WTC11 (cell line): ENCODE measurements around the gene PTGR2. TPM values are rescaled to one million over a fixed set of nuclear protein-coding genes. Genes with fewer than 3 reads are reported as not detected.
"Not testable (repeated sequence)": the region's sequence is repeated elsewhere in the genome, so short reads cannot be mapped to it uniquely, and the experiment has no call there.

Source experiments
- ATAC-seq: fragments of 200-7000 bp; cut with Tn5 transposase; 2 replicates; pipeline ENCODE4 v1.10.0; 2021; ENCODE audit warnings: mild to moderate bottlenecking, moderate library complexity
- CTCF ChIA-PET: fragments of 300-600 bp; sonication (Branson Sonifier 250); formaldehyde crosslinking; loops from one replicate; lab custom pipeline; 2021; ENCODE audit warnings: antibody characterized with exemption; lab: Charles Lee
- POLR2A ChIA-PET: fragments of 350-600 bp; sonication (Branson Sonifier 250); formaldehyde crosslinking; loops from one replicate; lab custom pipeline; 2021; ENCODE audit warnings: antibody characterized with exemption; lab: Charles Lee
- DNase-seq: peaks from one replicate; pipeline ENCODE4 v3.0.0; 2021; ENCODE audit warnings: low spot score
- H3K27ac Mint-ChIP-seq: 2 replicates; pipeline ENCODE4 v1.8.0; 2021; ENCODE audit warnings: mixed read lengths
- H3K27me3 Mint-ChIP-seq: 2 replicates; pipeline ENCODE4 v1.8.0; 2021; ENCODE audit warnings: low read depth, mild to moderate bottlenecking, moderate library complexity, mixed read lengths
- H3K36me3 Mint-ChIP-seq: 2 replicates; pipeline ENCODE4 v1.8.0; 2021; ENCODE audit warnings: mixed read lengths
- H3K4me1 Mint-ChIP-seq: 2 replicates; pipeline ENCODE4 v1.8.0; 2022; ENCODE audit warnings: mixed read lengths
- H3K4me3 Mint-ChIP-seq: 2 replicates; pipeline ENCODE4 v1.8.0; 2021; ENCODE audit warnings: mild to moderate bottlenecking, moderate library complexity, mixed read lengths
- H3K9me3 Mint-ChIP-seq: 2 replicates; pipeline ENCODE4 v1.8.0; 2021; ENCODE audit warnings: mixed read lengths
- AR ChIP-seq: fragments of 250-450 bp; sonication (Bioruptor Pico); IDR thresholded peaks from 2 replicates; pipeline ENCODE4 v1.9.0; 2021; ENCODE audit warnings: mild to moderate bottlenecking
- CBFB ChIP-seq: sonication (generic); formaldehyde crosslinking; IDR thresholded peaks from 2 replicates; pipeline ENCODE4 v1.8.1; 2022; ENCODE audit warnings: mild to moderate bottlenecking, low read depth, missing genetic modification reagents
- CREB1 ChIP-seq: sonication (generic); formaldehyde crosslinking; IDR thresholded peaks from 2 replicates; pipeline ENCODE4 v1.8.0; 2023; ENCODE audit warnings: mild to moderate bottlenecking, missing genetic modification reagents
- CREM ChIP-seq: sonication (generic); formaldehyde crosslinking; IDR thresholded peaks from 2 replicates; pipeline ENCODE4 v1.8.1; 2022; ENCODE audit warnings: mild to moderate bottlenecking, missing genetic modification reagents, moderate library complexity
- E2F4 ChIP-seq: sonication (generic); formaldehyde crosslinking; IDR thresholded peaks from 2 replicates; pipeline ENCODE4 v1.8.1; 2022; ENCODE audit warnings: low read depth, mild to moderate bottlenecking, moderate library complexity, missing genetic modification reagents, borderline replicate concordance
- ESRRA ChIP-seq: sonication (generic); formaldehyde crosslinking; IDR thresholded peaks from 2 replicates; pipeline ENCODE4 v1.8.1; 2022; ENCODE audit warnings: mild to moderate bottlenecking, missing genetic modification reagents, borderline replicate concordance
- GTF2I ChIP-seq: fragments of 250-450 bp; sonication (Bioruptor Pico); conservative IDR thresholded peaks from 2 replicates; pipeline ENCODE4 v1.4.0; 2021; ENCODE audit warnings: mild to moderate bottlenecking
- HMGA2 ChIP-seq: fragments of 250-450 bp; sonication (Bioruptor Pico); IDR thresholded peaks from 2 replicates; pipeline ENCODE4 v1.4.0; 2021; ENCODE audit warnings: mild to moderate bottlenecking, moderate library complexity
- IRF2 ChIP-seq: sonication (generic); formaldehyde crosslinking; IDR thresholded peaks from 2 replicates; pipeline ENCODE4 v1.8.0; 2022; ENCODE audit warnings: low read depth, missing genetic modification reagents, borderline replicate concordance
- TEAD1 ChIP-seq: sonication (generic); formaldehyde crosslinking; IDR thresholded peaks from 2 replicates; pipeline ENCODE4 v1.8.0; 2022; ENCODE audit warnings: mild to moderate bottlenecking, missing genetic modification reagents
- ZNF121 ChIP-seq: sonication (generic); formaldehyde crosslinking; IDR thresholded peaks from 2 replicates; pipeline ENCODE4 v1.8.0; 2023; ENCODE audit warnings: missing genetic modification reagents
- ZNF138 ChIP-seq: sonication (generic); formaldehyde crosslinking; conservative IDR thresholded peaks from 2 replicates; pipeline ENCODE4 v1.8.1; 2022; ENCODE audit warnings: mild to moderate bottlenecking, moderate library complexity, missing genetic modification reagents
- ZNF232 ChIP-seq: sonication (generic); formaldehyde crosslinking; IDR thresholded peaks from 2 replicates; pipeline ENCODE4 v1.8.0; 2022; ENCODE audit warnings: mild to moderate bottlenecking, missing genetic modification reagents
- ZNF263 ChIP-seq: sonication (generic); formaldehyde crosslinking; IDR thresholded peaks from 2 replicates; pipeline ENCODE4 v1.8.1; 2022; ENCODE audit warnings: low read depth, mild to moderate bottlenecking, moderate library complexity, missing genetic modification reagents
- ZNF416 ChIP-seq: fragments of 250-450 bp; sonication (Bioruptor Pico); IDR thresholded peaks from 2 replicates; pipeline ENCODE4 v1.9.0; 2021; ENCODE audit warnings: mild to moderate bottlenecking, inconsistent platforms
- ZNF512 ChIP-seq: sonication (generic); formaldehyde crosslinking; IDR thresholded peaks from 2 replicates; pipeline ENCODE4 v1.8.1; 2022; ENCODE audit warnings: missing genetic modification reagents, borderline replicate concordance
- total RNA-seq: library from RNA; stranded (reverse); gene quantifications from 3 replicates; pipeline ENCODE4 v1.2.3, GENCODE V29; 2021
- TF ChIP-seq, protein P1 (sequence below): sonication (generic); formaldehyde crosslinking; IDR thresholded peaks from 2 replicates; pipeline ENCODE4 v1.8.1; 2023; ENCODE audit warnings: mild to moderate bottlenecking, missing genetic modification reagents, borderline replicate concordance
- TF ChIP-seq, protein P2 (sequence below): sonication (generic); formaldehyde crosslinking; IDR thresholded peaks from 2 replicates; pipeline ENCODE4 v1.8.1; 2022; ENCODE audit warnings: low read depth, missing genetic modification reagents, borderline replicate concordance

The PTGR2 gene
- total RNA-seq, 1 experiment from 2014 or later: 20.7 TPM

- TF ChIP-seq CBFB (CRISPR knock-in tag) (no peak), E2F4 (no peak), HMGA2 (CRISPR knock-in tag) (no peak), ZNF416 (no peak), ZNF263 (no peak)
- TF ChIP-seq, protein P1, sequence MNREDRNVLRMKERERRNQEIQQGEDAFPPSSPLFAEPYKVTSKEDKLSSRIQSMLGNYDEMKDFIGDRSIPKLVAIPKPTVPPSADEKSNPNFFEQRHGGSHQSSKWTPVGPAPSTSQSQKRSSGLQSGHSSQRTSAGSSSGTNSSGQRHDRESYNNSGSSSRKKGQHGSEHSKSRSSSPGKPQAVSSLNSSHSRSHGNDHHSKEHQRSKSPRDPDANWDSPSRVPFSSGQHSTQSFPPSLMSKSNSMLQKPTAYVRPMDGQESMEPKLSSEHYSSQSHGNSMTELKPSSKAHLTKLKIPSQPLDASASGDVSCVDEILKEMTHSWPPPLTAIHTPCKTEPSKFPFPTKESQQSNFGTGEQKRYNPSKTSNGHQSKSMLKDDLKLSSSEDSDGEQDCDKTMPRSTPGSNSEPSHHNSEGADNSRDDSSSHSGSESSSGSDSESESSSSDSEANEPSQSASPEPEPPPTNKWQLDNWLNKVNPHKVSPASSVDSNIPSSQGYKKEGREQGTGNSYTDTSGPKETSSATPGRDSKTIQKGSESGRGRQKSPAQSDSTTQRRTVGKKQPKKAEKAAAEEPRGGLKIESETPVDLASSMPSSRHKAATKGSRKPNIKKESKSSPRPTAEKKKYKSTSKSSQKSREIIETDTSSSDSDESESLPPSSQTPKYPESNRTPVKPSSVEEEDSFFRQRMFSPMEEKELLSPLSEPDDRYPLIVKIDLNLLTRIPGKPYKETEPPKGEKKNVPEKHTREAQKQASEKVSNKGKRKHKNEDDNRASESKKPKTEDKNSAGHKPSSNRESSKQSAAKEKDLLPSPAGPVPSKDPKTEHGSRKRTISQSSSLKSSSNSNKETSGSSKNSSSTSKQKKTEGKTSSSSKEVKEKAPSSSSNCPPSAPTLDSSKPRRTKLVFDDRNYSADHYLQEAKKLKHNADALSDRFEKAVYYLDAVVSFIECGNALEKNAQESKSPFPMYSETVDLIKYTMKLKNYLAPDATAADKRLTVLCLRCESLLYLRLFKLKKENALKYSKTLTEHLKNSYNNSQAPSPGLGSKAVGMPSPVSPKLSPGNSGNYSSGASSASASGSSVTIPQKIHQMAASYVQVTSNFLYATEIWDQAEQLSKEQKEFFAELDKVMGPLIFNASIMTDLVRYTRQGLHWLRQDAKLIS (CRISPR knock-in tag): no peak
Observed at GRCh38 chr14:73865534-73866113, 14.0 kb downstream of the PTGR2 start (continued).

DNA sequence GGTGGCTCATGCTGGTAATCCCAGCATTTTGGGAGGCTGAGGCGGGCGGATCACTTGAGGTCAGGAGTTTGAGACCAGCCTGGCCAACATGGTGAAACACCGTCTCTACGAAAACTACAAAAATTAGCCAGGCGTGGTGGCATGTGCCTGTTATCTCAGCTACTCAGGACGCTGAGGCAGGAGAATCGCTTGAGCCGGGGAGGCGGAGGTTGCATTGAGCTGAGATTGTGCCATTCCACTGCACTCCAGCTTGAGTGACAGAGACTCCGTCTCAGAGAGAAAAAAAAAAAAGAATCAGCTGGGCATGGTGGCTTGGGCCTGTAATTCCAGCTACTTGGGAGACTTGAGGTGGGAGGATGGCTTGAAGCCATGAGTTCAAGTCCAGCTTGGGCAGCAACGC is 18.1 kb downstream of the PTGR2 start:
- peaks cover 18% of the 10 kb centered on the region for H3K36me3 Mint-ChIP-seq
- CTCF ChIA-PET: interaction anchor here (0.9 to 1.1 kb wide), 2 partner anchors 73 to 92 kb away, joined by 3 read pairs; no protein-coding TSS in a partner anchor
- H3K27ac Mint-ChIP-seq, H3K27me3 Mint-ChIP-seq, ATAC-seq, H3K4me1 Mint-ChIP-seq, DNase-seq, H3K9me3 Mint-ChIP-seq, H3K4me3 Mint-ChIP-seq, POLR2A ChIA-PET: not testable (repeated sequence)

- H3K27ac Mint-ChIP-seq: no peak overlapping the region
- H3K27me3 Mint-ChIP-seq: no peaks in the 10 kb centered on the region
- POLR2A ChIA-PET: no interaction called here
- TF ChIP-seq ZNF121 (CRISPR knock-in tag) (peak; percentile 69; the same call in 1 of the 2 replicates), IRF2 (CRISPR knock-in tag) (no peak), GTF2I (CRISPR knock-in tag) (0 out of 2 replicates have a peak, but pooled peaks have one; percentile 57)
- TF ChIP-seq, all 79 proteins: peak for 2
- no peaks in the 10 kb centered on the region for H3K9me3 Mint-ChIP-seq
- CTCF ChIA-PET: interaction anchor here (0.5 to 0.9 kb wide), 2 partner anchors 44 to 74 kb away, joined by 3 read pairs; no protein-coding TSS in a partner anchor
- DNase-seq (no peak), ATAC-seq (peak; percentile 59; the same call in 1 of the 2 replicates)
- H3K4me3 Mint-ChIP-seq: no peak overlapping the region
- peaks cover 4% of the 10 kb centered on the region for H3K4me1 Mint-ChIP-seq
- peaks cover 14% of the 10 kb centered on the region for H3K36me3 Mint-ChIP-seq
Observed at GRCh38 chr14:73870525-73871235, 19.0 kb downstream of the PTGR2 start.

DNA sequence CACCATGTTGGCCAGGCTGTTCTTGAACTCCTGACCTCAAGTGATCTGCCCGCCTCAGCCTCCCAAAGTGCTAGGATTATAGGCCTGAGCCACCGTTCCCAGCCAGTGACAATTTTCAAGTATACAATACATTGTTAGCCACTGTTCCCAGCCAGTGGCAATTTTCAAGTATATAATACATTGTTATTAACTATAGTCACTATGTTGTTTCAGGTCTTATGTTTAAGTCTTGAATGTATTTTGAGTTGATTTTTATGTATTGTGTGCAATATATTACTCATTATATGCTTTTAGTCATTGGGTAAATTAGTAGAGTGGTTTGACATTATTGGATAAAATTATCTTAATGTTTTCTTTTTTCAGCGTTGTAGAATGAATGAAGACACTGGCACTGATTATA is 22.0 kb downstream of the PTGR2 start:
- no peak for ATAC-seq
- ChIA-PET POLR2A (no interaction called here), CTCF (no interaction called here)
- peaks cover 9% of the 10 kb centered on the region; the same call in 1 of the 2 replicates for H3K36me3 Mint-ChIP-seq
- no peaks in the 10 kb centered on the region for H3K9me3 Mint-ChIP-seq
- DNase-seq: no peak
- H3K4me1 Mint-ChIP-seq: peaks cover 4% of the 10 kb centered on the region
- H3K27ac Mint-ChIP-seq: no peak overlapping the region
- no peaks in the 10 kb centered on the region for H3K27me3 Mint-ChIP-seq
- no peak overlapping the region for H3K4me3 Mint-ChIP-seq
- TF ChIP-seq CREB1 (CRISPR knock-in tag) (no peak), AR (no peak), ZNF512 (CRISPR knock-in tag) (no peak), ZNF232 (no peak), ZNF138 (CRISPR knock-in tag) (no peak), CREM (CRISPR knock-in tag) (no peak), ZNF263 (no peak), TEAD1 (CRISPR knock-in tag) (no peak), ESRRA (CRISPR knock-in tag) (no peak)
- TF ChIP-seq, protein P2, sequence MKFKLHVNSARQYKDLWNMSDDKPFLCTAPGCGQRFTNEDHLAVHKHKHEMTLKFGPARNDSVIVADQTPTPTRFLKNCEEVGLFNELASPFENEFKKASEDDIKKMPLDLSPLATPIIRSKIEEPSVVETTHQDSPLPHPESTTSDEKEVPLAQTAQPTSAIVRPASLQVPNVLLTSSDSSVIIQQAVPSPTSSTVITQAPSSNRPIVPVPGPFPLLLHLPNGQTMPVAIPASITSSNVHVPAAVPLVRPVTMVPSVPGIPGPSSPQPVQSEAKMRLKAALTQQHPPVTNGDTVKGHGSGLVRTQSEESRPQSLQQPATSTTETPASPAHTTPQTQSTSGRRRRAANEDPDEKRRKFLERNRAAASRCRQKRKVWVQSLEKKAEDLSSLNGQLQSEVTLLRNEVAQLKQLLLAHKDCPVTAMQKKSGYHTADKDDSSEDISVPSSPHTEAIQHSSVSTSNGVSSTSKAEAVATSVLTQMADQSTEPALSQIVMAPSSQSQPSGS (CRISPR knock-in tag): no peak
